HEK293 (cell line): Measurements from ENCODE around the gene DYNC2I2.
A peak's percentile ranks its signal among the peaks of the same experiment; 100 is the strongest.

Source experiments
- BCL11A ChIP-seq: fragments of 450-650 bp; formaldehyde crosslinking; IDR thresholded peaks from 2 replicates; pipeline ENCODE4 v1.5.1; 2016; ENCODE audit warnings: low read depth, missing biosample characterization, missing genetic modification characterization
- CTCF ChIP-seq: fragments of 450-650 bp; formaldehyde crosslinking; IDR thresholded peaks from 2 replicates; pipeline ENCODE4 v1.5.1; 2016; ENCODE audit warnings: missing biosample characterization, missing genetic modification characterization
- PATZ1 ChIP-seq: fragments of 450-650 bp; formaldehyde crosslinking; IDR thresholded peaks from 2 replicates; pipeline ENCODE4 v1.5.1; 2016; ENCODE audit warnings: missing biosample characterization, missing genetic modification characterization
- PRDM1 ChIP-seq: fragments of 450-650 bp; formaldehyde crosslinking; IDR thresholded peaks from 2 replicates; pipeline ENCODE4; 2016; ENCODE audit warnings: missing biosample characterization, missing genetic modification characterization
- PRDM4 ChIP-seq: fragments of 450-650 bp; formaldehyde crosslinking; IDR thresholded peaks from 2 replicates; pipeline ENCODE4 v1.5.1; 2017; ENCODE audit warnings: missing biosample characterization, missing genetic modification characterization
- SP7 ChIP-seq: fragments of 450-650 bp; formaldehyde crosslinking; IDR thresholded peaks from 2 replicates; pipeline ENCODE4 v1.5.1; 2016; ENCODE audit warnings: missing biosample characterization, missing genetic modification characterization
- ZBTB6 ChIP-seq: fragments of 450-650 bp; formaldehyde crosslinking; IDR thresholded peaks from 2 replicates; pipeline ENCODE4 v1.5.1; 2017; ENCODE audit warnings: missing biosample characterization, missing genetic modification characterization
- ZNF133 ChIP-seq: fragments of 450-650 bp; formaldehyde crosslinking; IDR thresholded peaks from 2 replicates; pipeline ENCODE4 v1.5.1; 2016; ENCODE audit warnings: missing biosample characterization, missing genetic modification characterization
- ZNF155 ChIP-seq: fragments of 450-650 bp; formaldehyde crosslinking; IDR thresholded peaks from 2 replicates; pipeline ENCODE4 v1.5.1; 2016; ENCODE audit warnings: missing biosample characterization, missing genetic modification characterization
- ZNF18 ChIP-seq: fragments of 450-650 bp; formaldehyde crosslinking; IDR thresholded peaks from 2 replicates; pipeline ENCODE4 v1.5.1; 2016; ENCODE audit warnings: missing biosample characterization, missing genetic modification characterization
- ZNF211 ChIP-seq: fragments of 450-650 bp; formaldehyde crosslinking; IDR thresholded peaks from 2 replicates; pipeline ENCODE4 v1.5.1; 2016; ENCODE audit warnings: low read depth, missing biosample characterization, missing genetic modification characterization
- ZNF280C ChIP-seq: fragments of 450-650 bp; formaldehyde crosslinking; IDR thresholded peaks from 2 replicates; pipeline ENCODE4 v1.5.1; 2016; ENCODE audit warnings: missing biosample characterization, missing genetic modification characterization
- ZNF350 ChIP-seq: fragments of 450-650 bp; formaldehyde crosslinking; IDR thresholded peaks from 2 replicates; pipeline ENCODE4 v1.5.0; 2017; ENCODE audit warnings: missing biosample characterization, mild to moderate bottlenecking, missing genetic modification characterization
- ZNF354C ChIP-seq: fragments of 450-650 bp; formaldehyde crosslinking; IDR thresholded peaks from 2 replicates; pipeline ENCODE4 v1.5.1; 2016; ENCODE audit warnings: missing biosample characterization, missing genetic modification characterization, low read depth, borderline replicate concordance
- ZNF391 ChIP-seq: fragments of 450-650 bp; formaldehyde crosslinking; IDR thresholded peaks from 2 replicates; pipeline ENCODE4 v1.5.1; 2016; ENCODE audit warnings: low read depth, missing biosample characterization, missing genetic modification characterization, borderline replicate concordance
- ZNF473 ChIP-seq: fragments of 450-650 bp; formaldehyde crosslinking; IDR thresholded peaks from 2 replicates; pipeline ENCODE4 v1.5.1; 2017; ENCODE audit warnings: missing biosample characterization, missing genetic modification characterization
- ZNF488 ChIP-seq: fragments of 450-650 bp; formaldehyde crosslinking; IDR thresholded peaks from 2 replicates; pipeline ENCODE4 v1.5.1; 2016; ENCODE audit warnings: missing biosample characterization, missing genetic modification characterization
- ZNF529 ChIP-seq: fragments of 450-650 bp; formaldehyde crosslinking; IDR thresholded peaks from 2 replicates; pipeline ENCODE4 v1.5.1; 2017; ENCODE audit warnings: missing genetic modification characterization, missing biosample characterization; ENCODE audit not compliant: insufficient replicate concordance
- ZNF544 ChIP-seq: fragments of 450-650 bp; formaldehyde crosslinking; IDR thresholded peaks from 2 replicates; pipeline ENCODE4 v1.5.0; 2017; ENCODE audit warnings: missing biosample characterization, missing genetic modification characterization
- ZNF555 ChIP-seq: fragments of 450-650 bp; formaldehyde crosslinking; conservative IDR thresholded peaks from 2 replicates; pipeline ENCODE4 v1.5.1; 2017; ENCODE audit warnings: missing biosample characterization, mild to moderate bottlenecking, missing genetic modification characterization, inconsistent platforms
- ZNF585B ChIP-seq: fragments of 450-650 bp; formaldehyde crosslinking; IDR thresholded peaks from 2 replicates; pipeline ENCODE4 v1.5.1; 2016; ENCODE audit warnings: missing biosample characterization, missing genetic modification characterization
- ZNF621 ChIP-seq: fragments of 450-650 bp; formaldehyde crosslinking; IDR thresholded peaks from 2 replicates; pipeline ENCODE4 v1.5.1; 2017; ENCODE audit warnings: missing biosample characterization, missing genetic modification characterization
- ZNF704 ChIP-seq: fragments of 450-650 bp; formaldehyde crosslinking; IDR thresholded peaks from 2 replicates; pipeline ENCODE4 v1.5.1; 2016; ENCODE audit warnings: missing biosample characterization, missing genetic modification characterization
- ZXDB ChIP-seq: fragments of 450-650 bp; formaldehyde crosslinking; IDR thresholded peaks from 2 replicates; pipeline ENCODE4 v1.5.1; 2016; ENCODE audit warnings: missing biosample characterization, missing genetic modification characterization

The DYNC2I2 gene

GRCh38 chr9:128684325-128685199 lies 27.9 kb upstream of the DYNC2I2 start (continued):
- TF ChIP-seq ZBTB6 = peak; percentile 72; the same call in 1 of the 2 replicates
- peak; percentile 75 for TF ChIP-seq ZXDB (tag by site-specific recombination)
- peak; percentile 98 for TF ChIP-seq ZNF18 (tag by site-specific recombination)
- TF ChIP-seq ZNF704 (tag by site-specific recombination) = no peak
- no peak for TF ChIP-seq ZNF350
- TF ChIP-seq ZNF211 (tag by site-specific recombination) = no peak
- no peak for TF ChIP-seq ZNF544
- TF ChIP-seq ZNF133 = no peak
- no peak for TF ChIP-seq ZNF354C (tag by site-specific recombination)
- TF ChIP-seq ZNF529 = no peak
- no peak for TF ChIP-seq ZNF488 (tag by site-specific recombination)
- TF ChIP-seq PATZ1 = peak; percentile 93
- TF ChIP-seq SP7 = no peak; the same call in none of the 2 replicates
- TF ChIP-seq CTCF (tag by site-specific recombination) = no peak
- no peak for TF ChIP-seq ZNF155
- TF ChIP-seq ZNF391 (tag by site-specific recombination) = peak; percentile 46; the same call in 1 of the 2 replicates
- TF ChIP-seq BCL11A (tag by site-specific recombination) = no peak
- TF ChIP-seq ZNF555 (tag by site-specific recombination) = no peak
- TF ChIP-seq ZNF621 (tag by site-specific recombination) = no peak
- TF ChIP-seq ZNF585B = no peak
- TF ChIP-seq ZNF280C (tag by site-specific recombination) = no peak
- no peak for TF ChIP-seq ZNF473
- TF ChIP-seq PRDM1 (tag by site-specific recombination) = no peak
- TF ChIP-seq PRDM4 = peak; percentile 83
